A549 (cell line): ENCODE data around the gene B3GNT3. TPM values are rescaled to one million over a fixed set of nuclear protein-coding genes. Genes with fewer than 3 reads are reported as not detected.

Source experiments
- ATAC-seq, 2 experiments: fragments of 200-7000 bp in 1 of 2; fragments of >200 bp in 1 of 2; cut with Nextera tagmentation in 1 of 2; cut with Tn5 transposase in 1 of 2; 3 replicates each; pipeline versions ENCODE4 v1.8.0 to v1.9.1; 2018 to 2020; ENCODE audit warnings: mild to moderate bottlenecking in 1 of 2, moderate library complexity in 1 of 2
- CTCF ChIA-PET: fragments of 300-600 bp; sonication (Branson Sonifier 250); formaldehyde crosslinking; extraction: SDS; loops from one replicate; lab custom pipeline; 2021; ENCODE audit warnings: antibody characterized with exemption, inconsistent platforms; lab: Yijun Ruan, JAX
- POLR2A ChIA-PET: fragments of 350-600 bp; formaldehyde crosslinking; extraction: SDS; loops from one replicate; lab custom pipeline; 2021; ENCODE audit warnings: antibody characterized with exemption, inconsistent platforms; lab: Yijun Ruan, JAX
- DNase-seq, 2 experiments: peaks; one replicate each; pipeline versions ENCODE4 v3.0.0 to v3.0.0-alpha.2; 2011 to 2016; ENCODE audit warnings: low read depth in 1 of 2, low spot score in 1 of 2
- FAIRE-seq: peaks from 2 replicates; lab custom pipeline; 2011; peaks lifted over from hg19 to GRCh38; lab: Jason Lieb, UNC
- H3K27ac ChIP-seq, 2 experiments: fragments of >200 bp; sonication (Bioruptor Twin); formaldehyde crosslinking; 3 replicates each; pipeline ENCODE4 v1.5.1; 2016 to 2017
- H3K4me1 ChIP-seq: fragments of >200 bp; sonication (Bioruptor Twin); formaldehyde crosslinking; 3 replicates; pipeline ENCODE4 v1.6.1; 2016
- H3K4me2 ChIP-seq: fragments of >200 bp; sonication (Bioruptor Twin); formaldehyde crosslinking; 3 replicates; pipeline ENCODE4 v1.6.1; 2016
- H3K4me3 ChIP-seq: fragments of >200 bp; sonication (Bioruptor Twin); formaldehyde crosslinking; 3 replicates; pipeline ENCODE4 v1.5.1; 2016
- H3K9me3 ChIP-seq: fragments of >200 bp; sonication (Bioruptor Twin); formaldehyde crosslinking; 3 replicates; pipeline ENCODE4 v1.6.1; 2016
- CHD4 ChIP-seq: fragments of 200-600 bp; sonication (generic); IDR thresholded peaks from 2 replicates; pipeline ENCODE4 v1.6.1; 2016; ENCODE audit warnings: antibody characterized with exemption, mild to moderate bottlenecking, borderline replicate concordance
- FOSL2 ChIP-seq, 2 experiments: fragments of 450-650 bp in 1 of 2; fragments of >200 bp in 1 of 2; sonication (Bioruptor Twin) in 1 of 2; formaldehyde crosslinking; IDR thresholded peaks; 2 replicates each; pipeline versions ENCODE4 v1.5.0 to v1.6.1; 2016 to 2020; ENCODE audit warnings: mild to moderate bottlenecking in 1 of 2, moderate library complexity in 1 of 2
- GATA3 ChIP-seq: IDR thresholded peaks from 2 replicates; pipeline ENCODE4 v1.6.1; 2012; ENCODE audit warnings: borderline replicate concordance
- HDAC2 ChIP-seq: fragments of 200-600 bp; sonication (generic); IDR thresholded peaks from 2 replicates; pipeline ENCODE4 v1.6.1; 2016
- HMGXB4 ChIP-seq: fragments of 250-450 bp; sonication (Bioruptor Pico); IDR thresholded peaks from 2 replicates; pipeline ENCODE4 v1.5.0; 2021; ENCODE audit warnings: mild to moderate bottlenecking, moderate library complexity, borderline replicate concordance
- JUN ChIP-seq, 2 experiments: fragments of >200 bp; sonication (Bioruptor Twin); formaldehyde crosslinking; IDR thresholded peaks; 2 replicates in 1 of 2; 3 replicates in 1 of 2; pipeline ENCODE4 v1.6.1; 2016 to 2017
- KDM1A ChIP-seq: fragments of 200-600 bp; sonication (generic); IDR thresholded peaks from 2 replicates; pipeline ENCODE4 v1.6.1; 2016; ENCODE audit warnings: low read depth, mild to moderate bottlenecking
- KDM5A ChIP-seq: fragments of 200-600 bp; sonication (generic); IDR thresholded peaks from 2 replicates; pipeline ENCODE4 v1.6.1; 2016; ENCODE audit warnings: antibody characterized with exemption, mild to moderate bottlenecking
- MYC ChIP-seq: IDR thresholded peaks from 2 replicates; pipeline ENCODE4 v1.6.1; 2012; ENCODE audit warnings: mild to moderate bottlenecking, inconsistent platforms, low read length, improper control_type of control experiment, borderline replicate concordance
- RAD21 ChIP-seq, 2 experiments: fragments of >200 bp in 1 of 2; sonication (Bioruptor Twin) in 1 of 2; formaldehyde crosslinking in 1 of 2; IDR thresholded peaks in 1 of 2; conservative IDR thresholded peaks in 1 of 2; 2 replicates in 1 of 2; 3 replicates in 1 of 2; pipeline ENCODE4 v1.6.1; 2012 to 2018; ENCODE audit warnings: inconsistent platforms in 1 of 2
- RCOR1 ChIP-seq: fragments of 150-350 bp; IDR thresholded peaks from 2 replicates; pipeline ENCODE4 v1.6.1; 2014; ENCODE audit warnings: antibody characterized with exemption, low read length, low read depth
- RFX5 ChIP-seq: fragments of 450-650 bp; IDR thresholded peaks from 2 replicates; pipeline ENCODE4 v1.7.1; 2014; ENCODE audit warnings: antibody characterized with exemption, mild to moderate bottlenecking, moderate library complexity
- RNF2 ChIP-seq: fragments of 200-600 bp; sonication (generic); IDR thresholded peaks from 2 replicates; pipeline ENCODE4 v1.6.1; 2016; ENCODE audit warnings: low read depth, mild to moderate bottlenecking, antibody characterized with exemption, moderate library complexity, borderline replicate concordance
- TFCP2L1 ChIP-seq: fragments of 250-450 bp; sonication (Bioruptor Pico); IDR thresholded peaks from 2 replicates; pipeline ENCODE4 v1.5.0; 2021; ENCODE audit warnings: mild to moderate bottlenecking
- ZC3H11A ChIP-seq: fragments of 450-650 bp; IDR thresholded peaks from 2 replicates; pipeline ENCODE4 v1.6.1; 2014; ENCODE audit warnings: antibody characterized with exemption, mild to moderate bottlenecking
- ZSCAN20 ChIP-seq: fragments of 250-450 bp; sonication (Bioruptor Pico); IDR thresholded peaks from 2 replicates; pipeline ENCODE4 v1.8.0; 2022; ENCODE audit warnings: mild to moderate bottlenecking, moderate library complexity
- WGBS: methylation state at CpG from one replicate; pipeline ENCODE4 v1.1.6; 2017; ENCODE audit errors: missing lambda C conversion rate; 5-methylcytosine and 5-hydroxymethylcytosine counted together
- polyA plus RNA-seq, 4 experiments: library from polyadenylated mRNA; depleted of rRNA in 3 of 4; stranded (reverse); fragments of >200 nt; fragmentation: RNase III in 1 of 4; extraction: RNeasy Plus Mini Kit Qiagen cat#74134 plus additional on column Dnase treatment in 1 of 4; gene quantifications; 2 replicates in 3 of 4; 3 replicates in 1 of 4; pipeline ENCODE4 v1.2.3, GENCODE V29; 2011 to 2017
- TF ChIP-seq, protein P1 (sequence below): fragments of >200 bp; sonication (Bioruptor Twin); formaldehyde crosslinking; IDR thresholded peaks from 3 replicates; pipeline ENCODE4 v1.5.1; 2016
- TF ChIP-seq, protein P2 (sequence below): fragments of 450-650 bp; IDR thresholded peaks from 2 replicates; pipeline ENCODE4 v1.6.1; 2014; ENCODE audit warnings: antibody characterized with exemption
- TF ChIP-seq, protein P3 (sequence below): IDR thresholded peaks from 2 replicates; pipeline ENCODE4 v1.6.1; 2012
- TF ChIP-seq, protein P4 (sequence below): IDR thresholded peaks from 2 replicates; pipeline ENCODE4 v1.6.1; 2012; ENCODE audit warnings: low read depth, borderline replicate concordance

The B3GNT3 gene
- polyA plus RNA-seq, 2 of the 4 experiments (the other 2 are of a cell fraction) = 2.4 to 2.7 TPM

DNA sequence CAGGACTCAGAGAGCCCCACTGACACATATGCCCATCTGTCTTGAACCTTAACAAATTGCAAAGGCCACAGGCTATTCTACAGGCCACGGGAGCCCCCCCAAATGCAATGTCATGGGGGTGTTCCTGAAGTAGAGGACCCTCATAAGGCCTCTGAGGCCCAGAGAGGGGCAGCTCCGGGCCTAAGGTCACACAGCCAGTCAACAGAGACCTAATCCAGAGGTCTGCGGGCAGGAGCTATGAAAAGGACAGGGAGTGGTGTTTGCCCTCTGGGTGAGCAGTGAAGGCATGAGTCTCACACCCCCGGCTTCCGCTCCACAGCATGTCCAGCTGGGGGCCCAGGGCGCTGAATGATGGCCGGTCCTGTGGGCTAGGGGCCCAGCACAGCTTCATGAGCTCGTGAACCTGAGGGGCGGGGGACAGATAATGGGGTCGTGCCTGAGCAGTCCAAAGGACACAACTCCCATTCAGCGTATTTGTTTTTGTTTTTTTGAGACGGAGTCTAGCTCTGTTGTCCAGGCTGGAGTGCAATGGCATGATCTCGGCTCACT is 31.6 kb downstream of the B3GNT3 start:
- ChIA-PET CTCF (interaction anchor here (1.1 to 2.3 kb wide), 2 partner anchors 23 to 29 kb away, joined by 3 to 6 read pairs; no protein-coding TSS in a partner anchor), POLR2A (no interaction called here)
- ATAC-seq = no peak
- Histone ChIP-seq H3K4me2 (no peak overlapping the region), H3K4me3 (no peak overlapping the region), H3K4me1 (peaks cover 4% of the 10 kb centered on the region; the same call in 1 of the 3 replicates), H3K9me3 (no peaks in the 10 kb centered on the region), H3K27ac (no peak overlapping the region)
- TF ChIP-seq ZSCAN20 (CRISPR knock-in tag) = no peak
- TF ChIP-seq RCOR1 = no peak
- TF ChIP-seq RAD21 (conservative IDR thresholded peaks at IDR 0.05 in 1 of 2, IDR thresholded peaks at IDR 0.05 in 1 of 2) = no peak
- TF ChIP-seq ZC3H11A = no peak
- TF ChIP-seq MYC = no peak
- no peak for TF ChIP-seq HDAC2
- no peak for TF ChIP-seq HMGXB4 (CRISPR knock-in tag)
- no peak for TF ChIP-seq RFX5
- TF ChIP-seq, protein P1, sequence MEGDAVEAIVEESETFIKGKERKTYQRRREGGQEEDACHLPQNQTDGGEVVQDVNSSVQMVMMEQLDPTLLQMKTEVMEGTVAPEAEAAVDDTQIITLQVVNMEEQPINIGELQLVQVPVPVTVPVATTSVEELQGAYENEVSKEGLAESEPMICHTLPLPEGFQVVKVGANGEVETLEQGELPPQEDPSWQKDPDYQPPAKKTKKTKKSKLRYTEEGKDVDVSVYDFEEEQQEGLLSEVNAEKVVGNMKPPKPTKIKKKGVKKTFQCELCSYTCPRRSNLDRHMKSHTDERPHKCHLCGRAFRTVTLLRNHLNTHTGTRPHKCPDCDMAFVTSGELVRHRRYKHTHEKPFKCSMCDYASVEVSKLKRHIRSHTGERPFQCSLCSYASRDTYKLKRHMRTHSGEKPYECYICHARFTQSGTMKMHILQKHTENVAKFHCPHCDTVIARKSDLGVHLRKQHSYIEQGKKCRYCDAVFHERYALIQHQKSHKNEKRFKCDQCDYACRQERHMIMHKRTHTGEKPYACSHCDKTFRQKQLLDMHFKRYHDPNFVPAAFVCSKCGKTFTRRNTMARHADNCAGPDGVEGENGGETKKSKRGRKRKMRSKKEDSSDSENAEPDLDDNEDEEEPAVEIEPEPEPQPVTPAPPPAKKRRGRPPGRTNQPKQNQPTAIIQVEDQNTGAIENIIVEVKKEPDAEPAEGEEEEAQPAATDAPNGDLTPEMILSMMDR = no peak
- no peak for TF ChIP-seq FOSL2 (IDR thresholded peaks at IDR 0.05)
- TF ChIP-seq FOSL2 (CRISPR knock-in tag; IDR thresholded peaks at IDR 0.05) = no peak
- TF ChIP-seq RNF2 = no peak
- TF ChIP-seq KDM5A = no peak
- TF ChIP-seq GATA3 = no peak
- FAIRE-seq = no peak
- DNase-seq = no peak
- 75% methylated on average over 11 of the region's 13 CpGs for WGBS

- no peak for TF ChIP-seq TFCP2L1
- TF ChIP-seq ZC3H11A = no peak
- TF ChIP-seq JUN (IDR thresholded peaks at IDR 0.05) = 0 out of 5 replicates have a peak, but pooled peaks of 1 of the 2 experiments have one; percentile 8
- TF ChIP-seq, protein P2, sequence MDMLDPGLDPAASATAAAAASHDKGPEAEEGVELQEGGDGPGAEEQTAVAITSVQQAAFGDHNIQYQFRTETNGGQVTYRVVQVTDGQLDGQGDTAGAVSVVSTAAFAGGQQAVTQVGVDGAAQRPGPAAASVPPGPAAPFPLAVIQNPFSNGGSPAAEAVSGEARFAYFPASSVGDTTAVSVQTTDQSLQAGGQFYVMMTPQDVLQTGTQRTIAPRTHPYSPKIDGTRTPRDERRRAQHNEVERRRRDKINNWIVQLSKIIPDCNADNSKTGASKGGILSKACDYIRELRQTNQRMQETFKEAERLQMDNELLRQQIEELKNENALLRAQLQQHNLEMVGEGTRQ = peak; percentile 38; the same call in 1 of the 2 replicates
- TF ChIP-seq, protein P3, sequence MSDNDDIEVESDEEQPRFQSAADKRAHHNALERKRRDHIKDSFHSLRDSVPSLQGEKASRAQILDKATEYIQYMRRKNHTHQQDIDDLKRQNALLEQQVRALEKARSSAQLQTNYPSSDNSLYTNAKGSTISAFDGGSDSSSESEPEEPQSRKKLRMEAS = peak; percentile 47; the same call in 1 of the 2 replicates
- TF ChIP-seq KDM1A = peak; percentile 85
- TF ChIP-seq CHD4 = peak; percentile 74; the same call in 1 of the 2 replicates
- TF ChIP-seq, protein P4, sequence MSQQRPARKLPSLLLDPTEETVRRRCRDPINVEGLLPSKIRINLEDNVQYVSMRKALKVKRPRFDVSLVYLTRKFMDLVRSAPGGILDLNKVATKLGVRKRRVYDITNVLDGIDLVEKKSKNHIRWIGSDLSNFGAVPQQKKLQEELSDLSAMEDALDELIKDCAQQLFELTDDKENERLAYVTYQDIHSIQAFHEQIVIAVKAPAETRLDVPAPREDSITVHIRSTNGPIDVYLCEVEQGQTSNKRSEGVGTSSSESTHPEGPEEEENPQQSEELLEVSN = 0 out of 2 replicates have a peak, but pooled peaks have one; percentile 37
- ATAC-seq = peak; percentile 79 to 84
- POLR2A ChIA-PET = interaction anchor here (0.7 to 1.3 kb wide), 5 partner anchors 13 to 111 kb away, joined by 3 to 9 read pairs (median 4); partner anchors contain the start of genes B3GNT3, MAP1S and RPL18A
- peak; percentile 82 to 87 for DNase-seq
- CTCF ChIA-PET = interaction anchor here (0.7 to 1.2 kb wide), 3 partner anchors 11 to 45 kb away, joined by 3 to 4 read pairs (median 3); partner anchors contain the start of gene RPL18A
- FAIRE-seq = no peak
- Histone ChIP-seq H3K4me3 (peak overlapping the region; percentile 55), H3K4me1 (peaks cover 4% of the 10 kb centered on the region; the same call in 1 of the 3 replicates), H3K4me2 (peak overlapping the region; percentile 100), H3K9me3 (no peaks in the 10 kb centered on the region), H3K27ac (peak overlapping the region; percentile 88 to 89)
- WGBS = 2% methylated on average over 13 of the region's 29 CpGs
These were observed 35.1 kb downstream of the B3GNT3 start for GRCh38 chr19:17829855-17830566.
